Daoy (cell line): ENCODE results near the gene BLTP3A. TPM values are rescaled to one million over a fixed set of nuclear protein-coding genes. Genes with fewer than 3 reads are reported as not detected.
A peak's percentile ranks its signal among the peaks of the same experiment; 100 is the strongest.

ENCODE experiments used
- DNase-seq: peaks from one replicate; pipeline ENCODE4 v3.0.0-alpha.2; 2015; ENCODE audit warnings: low read depth
- total RNA-seq: library from RNA; depleted of rRNA; stranded (reverse); fragments of >200 nt; shearing (Covaris generic); gene quantifications from 2 replicates; pipeline ENCODE4 v1.2.3, GENCODE V29; 2014; rRNA removed

Gene BLTP3A
- total RNA-seq, 1 experiment from 2014 or later: 6.2 TPM

DNA sequence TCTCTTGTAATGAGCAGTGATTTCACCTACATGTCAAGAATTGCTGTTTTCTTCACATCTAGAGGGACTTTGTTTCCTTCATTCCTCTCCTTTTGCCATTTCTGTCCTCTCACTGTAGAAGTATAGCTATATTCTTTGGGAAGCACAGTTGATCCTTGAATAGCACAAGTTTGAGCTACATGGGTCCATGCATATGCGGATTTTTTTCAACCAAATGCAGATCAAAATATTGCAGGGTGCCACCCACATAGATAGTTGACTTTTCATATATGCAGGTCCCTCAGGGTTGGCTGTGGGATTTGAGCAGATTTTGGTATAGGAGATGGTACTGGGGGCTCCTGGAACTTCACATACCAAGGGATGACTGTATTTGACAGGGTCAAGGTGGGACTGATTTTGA is 41.1 kb downstream of the BLTP3A start:
- no peak for DNase-seq

DNA sequence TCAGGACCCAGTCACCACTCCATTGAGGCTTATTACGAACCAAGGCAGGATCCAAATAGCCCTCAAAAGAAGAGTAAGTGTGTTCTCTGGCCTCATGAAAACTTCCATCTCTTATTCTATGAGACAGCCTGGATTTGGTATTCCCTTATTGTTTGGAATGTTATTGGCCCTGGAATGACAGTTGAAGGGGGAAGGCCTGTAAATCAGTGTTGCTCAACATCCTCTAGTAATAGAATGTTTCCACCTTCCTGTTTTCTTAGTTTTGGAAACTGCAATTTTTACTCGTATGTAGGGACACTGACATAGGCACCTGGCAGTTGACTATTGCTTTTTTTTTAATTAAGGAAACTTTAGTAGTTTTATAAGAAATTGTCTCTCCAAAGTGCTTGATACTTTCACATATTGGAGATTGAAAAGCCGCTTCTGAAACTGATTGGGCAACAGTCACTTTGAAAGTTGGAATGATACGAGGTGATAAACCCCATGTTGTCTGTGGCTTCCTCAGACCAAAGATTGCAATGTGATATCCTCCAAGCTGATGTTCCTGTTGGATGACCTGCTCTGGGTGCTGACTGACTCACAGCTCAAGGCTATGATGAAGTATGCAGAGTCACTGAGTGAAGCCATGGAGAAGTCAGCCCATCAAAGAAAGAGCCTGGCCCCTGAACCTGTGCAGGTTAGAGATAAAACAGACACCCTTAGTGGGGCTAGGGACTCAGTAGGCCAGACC is 43.1 kb downstream of the BLTP3A start:
- peak; percentile 25 for DNase-seq

DNA sequence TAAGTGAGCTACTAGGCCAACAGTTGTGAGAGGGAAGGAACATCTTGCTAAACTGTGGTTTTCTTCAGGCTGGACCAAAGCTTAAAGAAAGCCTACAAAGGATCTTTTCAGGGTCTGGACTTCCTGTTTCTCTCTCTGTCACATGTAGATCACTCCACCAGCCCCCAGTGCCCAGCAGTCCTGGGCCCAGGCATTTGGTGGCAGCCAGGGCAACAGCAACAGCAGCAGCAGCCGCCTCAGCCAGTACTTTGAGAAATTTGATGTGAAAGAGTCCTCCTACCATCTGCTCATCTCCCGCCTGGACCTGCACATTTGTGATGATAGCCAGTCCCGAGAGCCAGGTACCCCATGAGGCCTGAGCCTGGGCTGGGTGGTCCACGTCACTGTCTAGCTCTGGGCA is 44.1 kb downstream of the BLTP3A start:
- no peak for DNase-seq

DNA sequence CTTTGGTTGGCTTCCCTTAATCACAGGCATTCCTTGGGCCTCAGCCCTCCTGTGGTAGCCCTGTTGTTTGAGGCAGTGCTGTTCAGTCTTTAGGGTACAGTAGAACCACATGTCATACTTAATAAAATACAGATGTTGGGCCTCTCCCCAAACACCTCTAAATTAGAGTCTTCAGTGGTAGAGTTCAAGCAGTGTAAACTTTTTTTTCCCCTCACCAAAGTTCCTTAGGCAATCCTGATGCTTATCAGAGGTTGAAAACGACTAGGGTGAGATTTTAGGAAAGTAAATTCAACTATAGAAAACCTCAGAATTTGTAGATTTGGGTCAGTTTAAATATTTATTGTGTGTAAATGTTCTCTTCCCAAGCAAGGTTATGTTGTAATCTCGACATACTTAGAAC is 44.6 kb downstream of the BLTP3A start:
- no peak for DNase-seq

DNA sequence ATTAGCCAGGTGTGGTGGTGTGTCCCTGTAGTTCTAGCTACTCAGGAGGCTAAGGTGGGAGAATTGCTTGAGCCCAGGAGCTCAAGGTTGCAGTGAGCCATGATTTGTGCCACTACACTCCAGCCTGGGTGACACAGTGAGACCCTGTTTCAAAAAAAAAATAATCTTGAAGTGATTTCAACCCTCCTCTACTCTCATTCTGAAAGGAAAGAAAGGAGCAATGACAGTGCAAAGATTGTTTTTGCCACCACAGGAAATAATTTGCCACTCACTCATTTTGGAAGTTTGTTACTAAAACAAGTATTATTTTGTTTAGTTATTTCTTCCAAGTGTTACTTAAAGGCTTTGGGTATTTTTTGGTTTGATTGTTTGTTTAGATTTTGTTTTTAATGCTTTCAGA is 45.6 kb downstream of the BLTP3A start:
- no peak for DNase-seq

DNA sequence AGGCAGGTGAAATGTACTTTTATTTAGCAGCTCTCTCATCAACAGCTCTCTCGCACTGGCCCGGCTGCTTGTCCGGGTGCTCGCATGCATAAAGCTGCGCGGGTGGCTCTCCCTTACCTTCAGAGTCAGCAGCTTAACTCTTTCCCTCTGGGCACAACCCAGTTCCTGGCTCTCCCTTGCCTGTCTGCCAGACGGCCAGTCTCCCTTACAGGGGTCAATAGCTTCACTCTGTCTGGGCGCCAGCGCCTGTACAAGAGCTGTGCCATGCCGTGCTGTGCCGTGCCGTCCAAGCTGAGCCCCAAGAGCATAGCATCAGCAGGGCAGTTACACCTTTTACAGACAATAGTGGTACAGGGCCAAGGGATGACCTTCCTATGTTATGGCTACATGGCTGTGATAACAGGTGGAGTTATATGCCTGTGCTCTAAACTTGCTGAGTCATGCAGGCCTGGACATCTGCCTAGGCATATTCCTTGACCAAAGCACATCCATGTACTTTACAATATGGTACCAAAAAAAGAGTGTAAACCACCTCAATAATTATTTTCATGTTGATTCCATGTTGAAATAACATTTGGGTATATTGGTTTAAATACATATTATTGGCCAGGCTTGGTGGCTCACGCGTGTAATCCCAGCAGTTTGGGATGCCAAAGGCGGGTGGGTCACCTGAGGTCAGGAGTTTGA is 47.9 kb downstream of the BLTP3A start:
- DNase-seq: no peak

Other genes with a start within 250 kb of the BLTP3A start
- gene SPDEF, start 235.8 kb upstream of the BLTP3A start, total RNA-seq: not detected in 2 replicates
- 29.5 and 35.8 TPM in 2 replicates for gene ILRUN, start 95.3 kb upstream of the BLTP3A start, total RNA-seq
- 210 and 222 TPM in 2 replicates for gene SNRPC, start 34.6 kb upstream of the BLTP3A start, total RNA-seq
- gene TAF11, start 96.0 kb downstream of the BLTP3A start, total RNA-seq: 72.7 and 94.0 TPM in 2 replicates
- gene ANKS1A, start 97.2 kb downstream of the BLTP3A start, total RNA-seq: 10.3 and 14.8 TPM in 2 replicates